WTC11 (cell line): ENCODE results near the gene TGM2. TPM values are rescaled to one million over a fixed set of nuclear protein-coding genes. Genes with fewer than 3 reads are reported as not detected.

Experiments
- ATAC-seq: fragments of 200-7000 bp; cut with Tn5 transposase; 2 replicates; pipeline ENCODE4 v1.10.0; 2021; ENCODE audit warnings: mild to moderate bottlenecking, moderate library complexity
- CTCF ChIA-PET: fragments of 300-600 bp; sonication (Branson Sonifier 250); formaldehyde crosslinking; loops from one replicate; lab custom pipeline; 2021; ENCODE audit warnings: antibody characterized with exemption; lab: Charles Lee
- POLR2A ChIA-PET: fragments of 350-600 bp; sonication (Branson Sonifier 250); formaldehyde crosslinking; loops from one replicate; lab custom pipeline; 2021; ENCODE audit warnings: antibody characterized with exemption; lab: Charles Lee
- DNase-seq: peaks from one replicate; pipeline ENCODE4 v3.0.0; 2021; ENCODE audit warnings: low spot score
- H3K27ac Mint-ChIP-seq: 2 replicates; pipeline ENCODE4 v1.8.0; 2021; ENCODE audit warnings: mixed read lengths
- H3K27me3 Mint-ChIP-seq: 2 replicates; pipeline ENCODE4 v1.8.0; 2021; ENCODE audit warnings: low read depth, mild to moderate bottlenecking, moderate library complexity, mixed read lengths
- H3K36me3 Mint-ChIP-seq: 2 replicates; pipeline ENCODE4 v1.8.0; 2021; ENCODE audit warnings: mixed read lengths
- H3K4me1 Mint-ChIP-seq: 2 replicates; pipeline ENCODE4 v1.8.0; 2022; ENCODE audit warnings: mixed read lengths
- H3K4me3 Mint-ChIP-seq: 2 replicates; pipeline ENCODE4 v1.8.0; 2021; ENCODE audit warnings: mild to moderate bottlenecking, moderate library complexity, mixed read lengths
- H3K9me3 Mint-ChIP-seq: 2 replicates; pipeline ENCODE4 v1.8.0; 2021; ENCODE audit warnings: mixed read lengths
- AR ChIP-seq: fragments of 250-450 bp; sonication (Bioruptor Pico); IDR thresholded peaks from 2 replicates; pipeline ENCODE4 v1.9.0; 2021; ENCODE audit warnings: mild to moderate bottlenecking
- ATF1 ChIP-seq: sonication (generic); formaldehyde crosslinking; IDR thresholded peaks from 2 replicates; pipeline ENCODE4 v1.8.1; 2023; ENCODE audit warnings: mild to moderate bottlenecking, moderate library complexity, missing genetic modification reagents
- ATF2 ChIP-seq: sonication (generic); formaldehyde crosslinking; IDR thresholded peaks from 2 replicates; pipeline ENCODE4 v1.8.1; 2022; ENCODE audit warnings: low read depth, missing genetic modification reagents, borderline replicate concordance
- ATF3 ChIP-seq: sonication (generic); formaldehyde crosslinking; conservative IDR thresholded peaks from 2 replicates; pipeline ENCODE4 v1.8.1; 2022; ENCODE audit warnings: mild to moderate bottlenecking, missing genetic modification reagents
- E2F1 ChIP-seq: sonication (generic); formaldehyde crosslinking; IDR thresholded peaks from 2 replicates; pipeline ENCODE4 v1.8.0; 2022; ENCODE audit warnings: mild to moderate bottlenecking, missing genetic modification reagents
- E2F4 ChIP-seq: sonication (generic); formaldehyde crosslinking; IDR thresholded peaks from 2 replicates; pipeline ENCODE4 v1.8.1; 2022; ENCODE audit warnings: low read depth, mild to moderate bottlenecking, moderate library complexity, missing genetic modification reagents, borderline replicate concordance
- E2F5 ChIP-seq: sonication (generic); formaldehyde crosslinking; IDR thresholded peaks from 2 replicates; pipeline ENCODE4 v1.8.1; 2022; ENCODE audit warnings: mild to moderate bottlenecking, moderate library complexity, missing genetic modification reagents
- FOXK1 ChIP-seq: sonication (generic); formaldehyde crosslinking; IDR thresholded peaks from 2 replicates; pipeline ENCODE4 v1.8.0; 2022; ENCODE audit warnings: mild to moderate bottlenecking, moderate library complexity, missing genetic modification reagents
- GABPB1 ChIP-seq: sonication (generic); formaldehyde crosslinking; IDR thresholded peaks from 2 replicates; pipeline ENCODE4 v1.8.1; 2023; ENCODE audit warnings: mild to moderate bottlenecking, missing genetic modification reagents
- HMGA2 ChIP-seq: fragments of 250-450 bp; sonication (Bioruptor Pico); IDR thresholded peaks from 2 replicates; pipeline ENCODE4 v1.4.0; 2021; ENCODE audit warnings: mild to moderate bottlenecking, moderate library complexity
- MAX ChIP-seq: sonication (generic); formaldehyde crosslinking; IDR thresholded peaks from 2 replicates; pipeline ENCODE4 v1.8.0; 2022; ENCODE audit warnings: mild to moderate bottlenecking, missing genetic modification reagents
- RORB ChIP-seq: fragments of 250-450 bp; sonication (Bioruptor Pico); IDR thresholded peaks from 2 replicates; pipeline ENCODE4 v1.9.0; 2021; ENCODE audit warnings: mild to moderate bottlenecking
- SMAD4 ChIP-seq: sonication (generic); formaldehyde crosslinking; IDR thresholded peaks from 2 replicates; pipeline ENCODE4 v1.8.0; 2022; ENCODE audit warnings: mild to moderate bottlenecking, missing genetic modification reagents
- SP1 ChIP-seq: sonication (generic); formaldehyde crosslinking; conservative IDR thresholded peaks from 2 replicates; pipeline ENCODE4 v1.8.1; 2022; ENCODE audit warnings: missing genetic modification reagents
- ZNF219 ChIP-seq: sonication (generic); formaldehyde crosslinking; IDR thresholded peaks from 2 replicates; pipeline ENCODE4 v1.8.0; 2023; ENCODE audit warnings: missing genetic modification reagents, mild to moderate bottlenecking, borderline replicate concordance
- ZNF232 ChIP-seq: sonication (generic); formaldehyde crosslinking; IDR thresholded peaks from 2 replicates; pipeline ENCODE4 v1.8.0; 2022; ENCODE audit warnings: mild to moderate bottlenecking, missing genetic modification reagents
- ZNF263 ChIP-seq: sonication (generic); formaldehyde crosslinking; IDR thresholded peaks from 2 replicates; pipeline ENCODE4 v1.8.1; 2022; ENCODE audit warnings: low read depth, mild to moderate bottlenecking, moderate library complexity, missing genetic modification reagents
- ZSCAN18 ChIP-seq: fragments of 250-450 bp; sonication (Bioruptor Pico); IDR thresholded peaks from 2 replicates; pipeline ENCODE4 v2.1.2; 2022; ENCODE audit warnings: mild to moderate bottlenecking, moderate library complexity
- total RNA-seq: library from RNA; stranded (reverse); gene quantifications from 3 replicates; pipeline ENCODE4 v1.2.3, GENCODE V29; 2021

The TGM2 gene
- total RNA-seq, 1 experiment from 2014 or later: 1.5 TPM

GRCh38 chr20:38170826-38171674 is 6.0 kb upstream of the TGM2 start:
- DNase-seq (no peak), ATAC-seq (no peak)
- no peaks in the 10 kb centered on the region for H3K27me3 Mint-ChIP-seq
- H3K4me3 Mint-ChIP-seq: no peak overlapping the region
- CTCF ChIA-PET: no interaction called here
- POLR2A ChIA-PET: no interaction called here
- no peaks in the 10 kb centered on the region for H3K36me3 Mint-ChIP-seq
- H3K9me3 Mint-ChIP-seq: no peaks in the 10 kb centered on the region
- TF ChIP-seq E2F1 (CRISPR knock-in tag) (no peak), GABPB1 (CRISPR knock-in tag) (peak; percentile 18; the same call in 1 of the 2 replicates)
- TF ChIP-seq, all 79 proteins: peak for 1
- H3K27ac Mint-ChIP-seq: no peak overlapping the region
- peaks cover 4% of the 10 kb centered on the region; the same call in 1 of the 2 replicates for H3K4me1 Mint-ChIP-seq

GRCh38 chr20:38170219-38170825 is 5.3 kb upstream of the TGM2 start:
- H3K27me3 Mint-ChIP-seq: no peaks in the 10 kb centered on the region
- POLR2A ChIA-PET: no interaction called here
- no peak overlapping the region for H3K27ac Mint-ChIP-seq
- DNase-seq (no peak), ATAC-seq (no peak)
- no peak for TF ChIP-seq GABPB1 (CRISPR knock-in tag)
- TF ChIP-seq SP1 (CRISPR knock-in tag): no peak
- no peak for TF ChIP-seq ATF1
- H3K4me3 Mint-ChIP-seq: no peak overlapping the region
- H3K36me3 Mint-ChIP-seq: no peaks in the 10 kb centered on the region
- no peaks in the 10 kb centered on the region for H3K9me3 Mint-ChIP-seq
- CTCF ChIA-PET: interaction anchor here (1.6 kb wide), 1 partner anchor 97 kb away, joined by 5 read pairs; no protein-coding TSS in a partner anchor
- peaks cover 8% of the 10 kb centered on the region; the same call in 1 of the 2 replicates for H3K4me1 Mint-ChIP-seq

- Mint-ChIP-seq H3K4me3 (no peak overlapping the region), H3K27ac (no peak overlapping the region), H3K36me3 (no peaks in the 10 kb centered on the region), H3K27me3 (no peaks in the 10 kb centered on the region), H3K9me3 (no peaks in the 10 kb centered on the region), H3K4me1 (0 out of 2 replicates have a peak, but pooled peaks cover 4% of the 10 kb centered on the region)
- TF ChIP-seq E2F5: no peak
- TF ChIP-seq ZNF263 (CRISPR knock-in tag): no peak
- no peak for TF ChIP-seq AR (CRISPR knock-in tag)
- no peak for TF ChIP-seq SMAD4 (CRISPR knock-in tag)
- TF ChIP-seq FOXK1 (CRISPR knock-in tag): no peak
- no peak for TF ChIP-seq ATF2
- TF ChIP-seq E2F4 (CRISPR knock-in tag): no peak
- TF ChIP-seq HMGA2 (CRISPR knock-in tag): no peak
- TF ChIP-seq ZSCAN18 (CRISPR knock-in tag): no peak
- TF ChIP-seq MAX (CRISPR knock-in tag): no peak
- TF ChIP-seq ZNF232 (CRISPR knock-in tag): no peak
- TF ChIP-seq ZNF219 (CRISPR knock-in tag): no peak
- TF ChIP-seq ATF3 (CRISPR knock-in tag): no peak
- TF ChIP-seq GABPB1 (CRISPR knock-in tag): no peak
- no peak for TF ChIP-seq RORB (CRISPR knock-in tag)
- ATAC-seq: no peak
- ChIA-PET CTCF (interaction anchor here (1.6 kb wide), 1 partner anchor 96 kb away, joined by 5 read pairs; no protein-coding TSS in a partner anchor), POLR2A (no interaction called here)
- DNase-seq: no peak
Measured at GRCh38 chr20:38169636-38170193, 4.6 kb upstream of the TGM2 start.
